Activated CD4-positive, CD25-positive, alpha-beta regulatory T cell treated with anti-CD3 and anti-CD28 coated beads, Interleukin-2, amount 50 U/mL, for 72 hours (primary cell): ENCODE results near the gene C1QC.

Experiments used
- DNase-seq: peaks from one replicate; pipeline ENCODE4 v3.0.0; 2021

Gene C1QC

DNA sequence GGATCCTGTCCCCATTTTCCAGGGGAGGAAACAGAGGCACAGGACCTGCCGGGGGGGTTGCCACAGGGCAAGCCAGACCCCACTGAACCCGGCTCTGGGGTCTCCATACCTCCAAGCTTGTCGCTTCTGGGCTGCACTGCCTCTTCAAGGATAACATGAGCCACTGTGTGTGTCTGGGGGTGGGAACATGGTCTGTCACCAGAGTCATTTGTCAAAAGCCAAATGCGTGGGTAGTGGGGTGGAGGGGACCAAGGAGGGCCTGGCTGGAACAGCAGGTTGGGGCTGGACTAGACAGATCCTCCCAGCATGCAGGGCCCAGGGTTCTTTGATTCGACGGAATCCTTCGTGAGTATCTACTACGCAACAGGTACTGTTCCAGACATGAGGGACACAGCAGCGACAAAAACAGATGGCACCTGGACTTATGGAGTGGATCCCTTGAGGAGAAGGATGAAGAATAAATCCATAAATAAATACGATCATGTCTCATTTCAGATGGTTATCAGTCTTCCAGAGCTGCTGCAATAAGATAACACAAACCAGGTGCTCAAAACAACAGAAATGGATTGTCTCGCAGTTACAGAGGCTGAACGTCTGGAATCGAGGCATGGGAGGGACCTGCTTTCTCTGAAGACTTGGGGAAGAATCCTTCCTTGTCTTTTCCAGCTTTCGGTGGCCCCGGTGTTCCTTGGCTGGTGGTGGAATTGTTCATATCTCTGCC lies 38.3 kb downstream of the C1QC start:
- no peak for DNase-seq

DNA sequence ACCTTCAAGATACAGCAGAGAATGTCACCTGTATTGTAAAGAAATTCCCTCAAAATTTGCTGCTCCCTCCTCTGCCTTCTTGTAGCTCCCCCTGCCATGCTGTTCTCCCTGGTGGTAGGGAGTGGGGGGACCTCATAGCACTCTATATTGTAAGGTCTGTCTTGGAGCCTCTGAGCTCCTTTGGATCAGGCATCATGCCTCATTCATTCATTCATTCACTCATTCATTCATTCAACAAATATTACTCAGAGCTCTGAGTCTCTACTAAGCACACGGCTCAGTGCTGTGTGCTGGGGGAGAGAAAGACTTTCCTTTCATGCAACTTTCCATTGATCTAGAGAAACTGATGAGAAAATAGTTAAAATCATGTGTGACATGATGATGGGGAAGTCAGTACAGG lies 40.1 kb downstream of the C1QC start:
- DNase-seq = no peak

DNA sequence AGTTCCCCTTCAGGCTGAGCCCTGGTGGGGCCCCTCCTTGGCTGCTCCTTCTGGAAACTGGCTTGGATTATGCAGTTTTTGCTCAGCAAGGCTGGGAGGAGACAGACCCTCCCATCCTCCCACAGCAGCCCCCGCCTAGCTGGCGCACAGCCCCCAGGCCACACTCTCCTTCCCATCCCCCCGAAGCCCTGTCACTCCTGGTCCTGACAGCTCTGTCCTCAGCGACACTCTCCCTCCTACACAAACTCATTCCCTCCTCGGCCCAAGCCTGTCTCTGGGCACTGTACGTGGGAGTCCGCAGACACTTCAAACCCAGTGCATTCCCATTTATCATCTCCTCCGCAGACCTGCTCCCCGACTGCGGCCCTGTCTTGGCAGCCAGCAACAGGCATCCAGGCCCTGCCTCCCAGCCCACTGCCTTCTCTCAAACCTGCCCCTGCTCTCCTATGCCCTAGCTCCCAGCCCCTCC lies 42.2 kb downstream of the C1QC start:
- DNase-seq = no peak

DNA sequence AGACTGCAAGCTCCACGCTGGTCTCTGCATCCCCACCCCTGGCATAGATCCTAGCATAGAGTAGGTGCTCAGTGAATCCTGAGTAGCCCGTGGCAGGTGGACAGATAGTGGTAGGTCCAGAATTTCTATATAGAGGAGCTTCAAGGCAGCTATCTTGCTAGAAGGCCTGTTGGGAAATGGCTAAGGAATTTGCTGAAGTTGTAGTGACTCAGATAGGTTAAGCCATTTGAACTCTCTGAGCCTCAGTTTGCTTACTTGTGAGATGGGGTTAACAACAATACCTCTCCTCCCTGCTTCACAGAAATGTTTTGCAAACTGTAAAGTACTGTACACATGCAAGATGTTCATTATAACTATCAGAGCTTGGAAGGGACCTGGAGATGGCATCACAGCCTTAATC lies 43.8 kb downstream of the C1QC start:
- no peak for DNase-seq

DNA sequence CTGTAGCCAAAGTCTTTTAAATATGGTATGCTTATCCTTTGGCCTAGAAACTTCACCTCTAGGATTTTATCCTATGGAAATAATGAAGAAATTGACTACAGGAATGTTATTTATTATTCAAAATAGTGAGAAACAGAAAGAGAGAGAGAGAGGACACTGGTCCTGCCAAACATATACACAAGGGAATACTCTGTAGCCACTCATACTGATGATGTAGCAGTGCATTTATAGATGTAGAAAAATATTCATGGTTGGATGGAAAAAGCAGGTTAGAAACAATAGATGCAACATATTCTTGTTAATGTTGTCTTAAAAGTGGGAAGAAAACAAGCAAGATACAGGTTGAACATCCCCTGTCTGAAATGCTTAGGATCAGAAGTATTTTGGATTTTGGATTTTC lies 45.0 kb downstream of the C1QC start:
- DNase-seq = no peak

DNA sequence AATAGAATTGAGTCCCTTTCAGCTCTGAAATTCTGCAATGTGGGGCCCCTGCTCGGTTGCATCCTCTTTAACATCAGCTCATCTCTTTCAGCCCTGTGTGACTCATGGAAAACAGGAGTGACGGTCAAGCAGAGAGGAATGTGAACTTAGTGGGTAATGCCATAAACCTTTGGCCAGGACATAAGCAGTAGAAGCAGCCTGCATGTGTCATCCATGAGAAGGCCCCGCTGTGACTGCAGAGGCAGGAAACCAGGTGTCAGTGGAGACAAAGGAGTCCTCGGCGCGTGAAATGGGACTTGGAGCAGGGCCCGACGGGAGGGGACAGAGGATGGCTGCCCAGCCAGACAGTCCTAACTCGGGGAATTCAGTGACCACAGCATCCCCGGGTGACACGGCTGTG lies 46.1 kb downstream of the C1QC start:
- DNase-seq = no peak

DNA sequence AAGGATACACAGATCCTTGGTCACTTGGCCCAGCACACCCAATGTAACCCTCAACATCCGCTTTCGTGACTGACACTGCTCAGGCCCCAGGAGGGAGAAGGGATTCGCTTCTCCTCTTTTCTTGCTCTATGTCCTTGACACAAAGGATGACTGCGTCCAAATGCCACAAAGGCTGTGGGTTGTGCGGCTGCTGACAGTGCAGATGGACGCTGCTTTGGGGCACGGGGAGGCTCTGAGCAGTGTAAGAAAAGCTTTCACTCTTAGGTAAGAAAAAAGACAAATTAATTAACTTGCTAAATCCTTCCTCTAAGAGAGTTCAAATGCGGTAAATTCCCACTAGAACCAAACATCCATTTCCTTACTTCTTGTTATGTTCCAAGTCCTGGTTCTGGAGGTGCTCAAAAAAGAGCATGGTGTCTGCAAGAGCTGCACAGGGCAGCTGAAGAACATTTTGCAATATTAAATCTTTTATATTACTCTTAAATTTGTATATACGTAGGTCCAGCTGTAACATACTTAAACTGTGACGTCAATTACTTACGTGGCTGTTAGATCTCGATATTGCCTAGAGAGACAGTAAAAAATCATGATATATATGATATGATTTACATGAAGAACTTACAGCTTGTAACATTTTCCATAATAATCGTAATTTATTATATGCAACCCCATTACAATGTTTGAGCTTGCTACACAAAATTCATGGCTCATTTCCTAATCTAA lies 47.8 kb downstream of the C1QC start:
- DNase-seq = no peak

DNA sequence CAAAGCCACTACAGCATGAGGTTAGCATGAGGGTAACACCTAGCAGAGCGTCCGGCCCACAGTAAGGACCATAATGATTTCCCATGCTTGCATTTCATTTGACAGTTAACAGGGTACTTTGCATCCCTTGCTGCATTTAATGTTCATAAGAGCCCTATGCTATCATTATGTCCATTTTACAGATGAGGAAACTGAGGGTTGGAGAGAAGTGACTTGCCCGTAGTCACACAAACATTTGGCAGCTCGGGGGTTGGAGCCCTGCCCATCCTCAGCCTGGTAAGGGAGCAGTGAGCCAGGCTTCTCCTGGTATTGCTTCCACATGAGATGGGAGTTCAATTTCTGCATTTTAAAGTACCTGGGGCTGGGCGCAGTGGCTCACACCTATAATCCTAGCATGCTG lies 50.7 kb downstream of the C1QC start:
- no peak for DNase-seq

DNA sequence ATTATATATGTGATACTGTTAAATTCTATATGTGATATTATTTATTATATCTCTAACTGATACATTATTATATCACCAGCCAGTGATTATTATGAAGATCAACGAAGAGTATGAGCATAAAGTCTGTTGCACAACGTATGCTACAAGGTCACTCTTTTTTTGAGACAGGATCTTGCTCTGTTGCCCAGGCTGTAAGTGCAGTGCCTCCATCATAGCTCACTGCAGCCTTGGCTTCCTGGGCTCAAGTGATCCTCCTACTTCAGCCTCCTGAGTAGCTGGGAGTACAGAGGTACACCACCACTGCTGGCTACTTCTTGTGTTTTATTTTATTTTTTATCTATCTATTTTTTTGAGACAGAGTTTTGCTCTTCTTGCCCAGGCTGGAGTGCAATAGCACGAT lies 53.2 kb downstream of the C1QC start:
- no peak for DNase-seq
